PFSK-1 (cell line): Measurements from ENCODE around the gene ABCF2.

Experiments
- FOXP2 ChIP-seq: optimal IDR thresholded peaks from 2 replicates; pipeline ENCODE3; 2011; ENCODE audit warnings: borderline replicate concordance, control low read depth, inconsistent platforms; ENCODE audit not compliant: insufficient read depth; ENCODE audit errors: extremely low read length, extremely low read depth
- POLR2AphosphoS5 ChIP-seq: IDR thresholded peaks from 2 replicates; pipeline ENCODE4 v1.6.1; 2012; ENCODE audit warnings: low read depth, mild to moderate bottlenecking, control low read depth, low read length, moderate library complexity
- SIN3A ChIP-seq: IDR thresholded peaks from 2 replicates; pipeline ENCODE4 v1.6.1; 2012; ENCODE audit warnings: mild to moderate bottlenecking, low read length, moderate library complexity, borderline replicate concordance; ENCODE audit not compliant: insufficient read depth
- TAF1 ChIP-seq: IDR thresholded peaks from 2 replicates; pipeline ENCODE4 v1.6.1; 2012; ENCODE audit warnings: low read length, control low read depth, borderline replicate concordance; ENCODE audit not compliant: insufficient read depth
- TF ChIP-seq, protein P1 (sequence below), 2 experiments: IDR thresholded peaks; 2 replicates each; pipeline versions ENCODE4 v1.6.1 to v1.8.0; 2011 to 2012; ENCODE audit warnings: low read depth in 2 of 2, low read length in 2 of 2, control low read depth in 1 of 2, inconsistent platforms in 1 of 2, mild to moderate bottlenecking in 1 of 2, moderate library complexity in 1 of 2; ENCODE audit not compliant: insufficient read depth in 1 of 2

ABCF2 gene

DNA sequence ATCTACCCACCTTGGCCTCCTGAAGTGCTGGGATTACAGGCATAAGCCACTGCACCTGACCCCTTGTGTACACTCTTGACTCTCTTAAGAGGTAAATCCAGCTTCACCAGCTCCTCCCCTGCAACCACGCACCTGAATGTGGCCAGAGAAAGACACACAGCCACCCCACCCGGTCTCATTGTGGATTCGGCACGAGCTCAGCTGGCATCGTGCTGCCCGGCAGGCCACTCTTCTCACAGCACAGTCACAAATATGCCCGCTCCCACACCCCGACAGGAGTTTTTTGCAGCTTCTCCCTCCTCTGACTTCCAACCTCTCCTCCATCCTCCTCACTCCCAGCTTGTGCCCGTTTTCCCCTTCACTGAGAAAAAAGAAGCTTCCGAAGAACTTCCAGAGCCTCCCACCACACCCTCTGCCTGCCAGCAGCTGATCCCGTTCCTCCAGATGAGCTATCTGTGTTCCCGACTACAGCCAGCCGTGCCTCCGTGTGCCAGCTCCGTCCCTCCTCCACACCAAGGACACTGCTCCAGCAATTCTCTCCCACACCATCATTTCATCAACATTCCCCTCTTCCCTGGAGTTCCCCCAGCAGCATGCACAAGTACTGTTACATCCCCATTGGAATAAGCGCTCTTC is 29.5 kb upstream of the ABCF2 start:
- TF ChIP-seq POLR2AphosphoS5, result no peak
- TF ChIP-seq, protein P1, sequence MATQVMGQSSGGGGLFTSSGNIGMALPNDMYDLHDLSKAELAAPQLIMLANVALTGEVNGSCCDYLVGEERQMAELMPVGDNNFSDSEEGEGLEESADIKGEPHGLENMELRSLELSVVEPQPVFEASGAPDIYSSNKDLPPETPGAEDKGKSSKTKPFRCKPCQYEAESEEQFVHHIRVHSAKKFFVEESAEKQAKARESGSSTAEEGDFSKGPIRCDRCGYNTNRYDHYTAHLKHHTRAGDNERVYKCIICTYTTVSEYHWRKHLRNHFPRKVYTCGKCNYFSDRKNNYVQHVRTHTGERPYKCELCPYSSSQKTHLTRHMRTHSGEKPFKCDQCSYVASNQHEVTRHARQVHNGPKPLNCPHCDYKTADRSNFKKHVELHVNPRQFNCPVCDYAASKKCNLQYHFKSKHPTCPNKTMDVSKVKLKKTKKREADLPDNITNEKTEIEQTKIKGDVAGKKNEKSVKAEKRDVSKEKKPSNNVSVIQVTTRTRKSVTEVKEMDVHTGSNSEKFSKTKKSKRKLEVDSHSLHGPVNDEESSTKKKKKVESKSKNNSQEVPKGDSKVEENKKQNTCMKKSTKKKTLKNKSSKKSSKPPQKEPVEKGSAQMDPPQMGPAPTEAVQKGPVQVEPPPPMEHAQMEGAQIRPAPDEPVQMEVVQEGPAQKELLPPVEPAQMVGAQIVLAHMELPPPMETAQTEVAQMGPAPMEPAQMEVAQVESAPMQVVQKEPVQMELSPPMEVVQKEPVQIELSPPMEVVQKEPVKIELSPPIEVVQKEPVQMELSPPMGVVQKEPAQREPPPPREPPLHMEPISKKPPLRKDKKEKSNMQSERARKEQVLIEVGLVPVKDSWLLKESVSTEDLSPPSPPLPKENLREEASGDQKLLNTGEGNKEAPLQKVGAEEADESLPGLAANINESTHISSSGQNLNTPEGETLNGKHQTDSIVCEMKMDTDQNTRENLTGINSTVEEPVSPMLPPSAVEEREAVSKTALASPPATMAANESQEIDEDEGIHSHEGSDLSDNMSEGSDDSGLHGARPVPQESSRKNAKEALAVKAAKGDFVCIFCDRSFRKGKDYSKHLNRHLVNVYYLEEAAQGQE (IDR thresholded peaks at IDR 0.05; ENCODE audit: insufficient read depth in 1 of 2, low read depth in 2 of 2, low read length in 2 of 2), result no peak
- TF ChIP-seq TAF1, result no peak
- TF ChIP-seq FOXP2, result no peak
- TF ChIP-seq SIN3A, result no peak

DNA sequence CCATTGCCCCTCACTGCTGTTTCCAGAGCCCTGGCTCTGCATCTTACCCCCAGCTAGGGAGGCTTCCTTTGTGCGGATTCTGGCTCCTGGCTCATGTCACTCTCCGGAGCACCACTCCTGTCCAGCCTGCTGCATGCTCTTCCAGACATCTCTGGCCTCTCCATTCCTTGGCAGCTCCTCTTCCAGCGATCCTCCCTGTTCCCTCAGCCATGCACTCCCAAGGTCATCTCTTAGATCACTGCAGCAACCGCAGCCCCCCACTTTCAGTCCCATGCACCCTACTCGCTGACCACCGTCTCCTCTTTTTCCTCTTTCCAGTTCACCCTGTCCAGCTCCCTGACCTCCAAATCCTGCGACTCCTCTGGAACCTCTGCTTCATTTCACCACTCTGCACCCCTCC is 28.4 kb upstream of the ABCF2 start:
- TF ChIP-seq FOXP2, result no peak
- no peak for TF ChIP-seq SIN3A
- TF ChIP-seq TAF1, result no peak
- TF ChIP-seq POLR2AphosphoS5, result no peak
- TF ChIP-seq, protein P1 (IDR thresholded peaks at IDR 0.05; ENCODE audit: insufficient read depth in 1 of 2, low read depth in 2 of 2, low read length in 2 of 2), result no peak

DNA sequence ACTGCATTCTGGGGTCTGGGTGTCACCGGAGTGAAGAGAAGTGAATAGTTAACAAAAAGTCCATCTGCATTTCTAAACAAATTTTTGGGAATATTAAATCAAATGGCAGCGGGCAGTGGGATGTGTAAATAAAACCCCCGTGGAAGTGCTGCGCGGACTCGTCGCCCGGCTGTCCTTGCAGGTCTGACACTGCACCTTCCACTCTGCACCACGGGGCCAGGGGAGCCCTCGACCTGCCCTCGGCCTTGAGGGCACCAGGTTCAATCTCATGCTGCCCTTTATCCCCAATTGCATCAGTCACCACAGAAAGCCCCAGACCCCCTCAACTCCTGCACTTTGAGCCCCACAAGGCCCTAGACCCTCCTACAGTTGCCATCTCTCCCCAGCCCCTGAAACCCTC is 27.8 kb upstream of the ABCF2 start:
- TF ChIP-seq, protein P1 (IDR thresholded peaks at IDR 0.05; ENCODE audit: insufficient read depth in 1 of 2, low read depth in 2 of 2, low read length in 2 of 2), result no peak
- no peak for TF ChIP-seq SIN3A
- no peak for TF ChIP-seq FOXP2
- TF ChIP-seq POLR2AphosphoS5, result no peak

DNA sequence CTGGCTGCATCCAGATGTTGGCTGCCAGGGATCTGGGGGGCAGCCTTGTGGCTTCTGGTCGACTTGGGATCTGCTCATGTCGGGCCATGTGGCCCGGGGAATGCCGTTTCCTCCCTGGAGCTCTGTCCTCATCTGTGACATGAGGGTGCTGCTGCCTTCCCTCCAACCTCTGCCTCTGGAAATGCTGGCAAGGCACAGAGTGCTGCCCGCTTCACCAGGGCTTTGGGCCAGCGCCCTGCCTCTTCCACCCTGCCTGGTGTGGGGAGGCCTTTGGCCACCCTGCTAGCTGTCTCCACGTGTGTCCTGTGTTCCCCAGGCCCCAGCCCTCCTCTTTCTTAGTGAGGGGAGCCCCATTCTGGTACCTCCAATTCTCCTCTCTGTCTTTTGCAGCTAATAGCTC is 27.3 kb upstream of the ABCF2 start:
- TF ChIP-seq POLR2AphosphoS5 (no peak), SIN3A (no peak), FOXP2 (no peak), TAF1 (no peak)
- TF ChIP-seq, protein P1 (IDR thresholded peaks at IDR 0.05; ENCODE audit: insufficient read depth in 1 of 2, low read depth in 2 of 2, low read length in 2 of 2), result no peak
